WTC11 (cell line): Measurements from ENCODE around the gene FBN2. TPM values are rescaled to one million over a fixed set of nuclear protein-coding genes. Genes with fewer than 3 reads are reported as not detected.

Source experiments
- ATAC-seq: fragments of 200-7000 bp; cut with Tn5 transposase; 2 replicates; pipeline ENCODE4 v1.10.0; 2021; ENCODE audit warnings: mild to moderate bottlenecking, moderate library complexity
- CTCF ChIA-PET: fragments of 300-600 bp; sonication (Branson Sonifier 250); formaldehyde crosslinking; loops from one replicate; lab custom pipeline; 2021; ENCODE audit warnings: antibody characterized with exemption; lab: Charles Lee
- POLR2A ChIA-PET: fragments of 350-600 bp; sonication (Branson Sonifier 250); formaldehyde crosslinking; loops from one replicate; lab custom pipeline; 2021; ENCODE audit warnings: antibody characterized with exemption; lab: Charles Lee
- DNase-seq: peaks from one replicate; pipeline ENCODE4 v3.0.0; 2021; ENCODE audit warnings: low spot score
- H3K27ac Mint-ChIP-seq: 2 replicates; pipeline ENCODE4 v1.8.0; 2021; ENCODE audit warnings: mixed read lengths
- H3K27me3 Mint-ChIP-seq: 2 replicates; pipeline ENCODE4 v1.8.0; 2021; ENCODE audit warnings: low read depth, mild to moderate bottlenecking, moderate library complexity, mixed read lengths
- H3K36me3 Mint-ChIP-seq: 2 replicates; pipeline ENCODE4 v1.8.0; 2021; ENCODE audit warnings: mixed read lengths
- H3K4me1 Mint-ChIP-seq: 2 replicates; pipeline ENCODE4 v1.8.0; 2022; ENCODE audit warnings: mixed read lengths
- H3K4me3 Mint-ChIP-seq: 2 replicates; pipeline ENCODE4 v1.8.0; 2021; ENCODE audit warnings: mild to moderate bottlenecking, moderate library complexity, mixed read lengths
- H3K9me3 Mint-ChIP-seq: 2 replicates; pipeline ENCODE4 v1.8.0; 2021; ENCODE audit warnings: mixed read lengths
- ARID4B ChIP-seq: sonication (generic); formaldehyde crosslinking; IDR thresholded peaks from 2 replicates; pipeline ENCODE4 v1.8.0; 2023; ENCODE audit warnings: missing genetic modification reagents, mild to moderate bottlenecking, borderline replicate concordance
- CBFB ChIP-seq: sonication (generic); formaldehyde crosslinking; IDR thresholded peaks from 2 replicates; pipeline ENCODE4 v1.8.1; 2022; ENCODE audit warnings: mild to moderate bottlenecking, low read depth, missing genetic modification reagents
- ERG ChIP-seq: fragments of 250-450 bp; sonication (Bioruptor Pico); IDR thresholded peaks from 2 replicates; pipeline ENCODE4 v1.8.0; 2021; ENCODE audit warnings: mild to moderate bottlenecking
- ESRRA ChIP-seq: sonication (generic); formaldehyde crosslinking; IDR thresholded peaks from 2 replicates; pipeline ENCODE4 v1.8.1; 2022; ENCODE audit warnings: mild to moderate bottlenecking, missing genetic modification reagents, borderline replicate concordance
- HMGXB4 ChIP-seq: sonication (generic); formaldehyde crosslinking; IDR thresholded peaks from 2 replicates; pipeline ENCODE4 v1.8.1; 2023; ENCODE audit warnings: mild to moderate bottlenecking, moderate library complexity, missing genetic modification reagents
- MYBL2 ChIP-seq: sonication (generic); formaldehyde crosslinking; IDR thresholded peaks from 2 replicates; pipeline ENCODE4 v1.8.1; 2023; ENCODE audit warnings: mild to moderate bottlenecking, moderate library complexity, missing genetic modification reagents
- NFE2L1 ChIP-seq: sonication (generic); formaldehyde crosslinking; IDR thresholded peaks from 2 replicates; pipeline ENCODE4 v1.8.1; 2023; ENCODE audit warnings: missing genetic modification reagents
- RELA ChIP-seq: sonication (generic); formaldehyde crosslinking; IDR thresholded peaks from 2 replicates; pipeline ENCODE4 v1.8.1; 2022; ENCODE audit warnings: missing genetic modification reagents, mild to moderate bottlenecking, borderline replicate concordance
- SP1 ChIP-seq: sonication (generic); formaldehyde crosslinking; conservative IDR thresholded peaks from 2 replicates; pipeline ENCODE4 v1.8.1; 2022; ENCODE audit warnings: missing genetic modification reagents
- STAT6 ChIP-seq: sonication (generic); formaldehyde crosslinking; conservative IDR thresholded peaks from 2 replicates; pipeline ENCODE4 v1.8.1; 2023; ENCODE audit warnings: mild to moderate bottlenecking, low read depth, missing genetic modification reagents, moderate library complexity
- TP53 ChIP-seq: sonication (generic); formaldehyde crosslinking; IDR thresholded peaks from 2 replicates; pipeline ENCODE4 v1.8.1; 2023; ENCODE audit warnings: mild to moderate bottlenecking, missing genetic modification reagents
- ZNF121 ChIP-seq: sonication (generic); formaldehyde crosslinking; IDR thresholded peaks from 2 replicates; pipeline ENCODE4 v1.8.0; 2023; ENCODE audit warnings: missing genetic modification reagents
- ZNF396 ChIP-seq: fragments of 250-450 bp; sonication (Bioruptor Pico); IDR thresholded peaks from 2 replicates; pipeline ENCODE4 v1.8.0; 2021; ENCODE audit warnings: mild to moderate bottlenecking, moderate library complexity, borderline replicate concordance
- ZNF423 ChIP-seq: fragments of 250-450 bp; sonication (Bioruptor Pico); IDR thresholded peaks from 2 replicates; pipeline ENCODE4 v2.1.2; 2022; ENCODE audit warnings: mild to moderate bottlenecking, moderate library complexity
- total RNA-seq: library from RNA; stranded (reverse); gene quantifications from 3 replicates; pipeline ENCODE4 v1.2.3, GENCODE V29; 2021

FBN2 gene
- total RNA-seq, 1 experiment from 2014 or later = 56.7 TPM

- POLR2A ChIA-PET = no interaction called here
- Mint-ChIP-seq H3K4me1 (peaks cover 7% of the 10 kb centered on the region), H3K27me3 (no peaks in the 10 kb centered on the region), H3K4me3 (no peak overlapping the region), H3K36me3 (peaks cover 18% of the 10 kb centered on the region), H3K27ac (no peak overlapping the region), H3K9me3 (peaks cover 4% of the 10 kb centered on the region; the same call in 1 of the 2 replicates)
- no peak for DNase-seq
- TF ChIP-seq NFE2L1 (CRISPR knock-in tag) (no peak), MYBL2 (CRISPR knock-in tag) (no peak), STAT6 (CRISPR knock-in tag) (no peak), RELA (CRISPR knock-in tag) (no peak), CBFB (CRISPR knock-in tag) (no peak), ZNF396 (CRISPR knock-in tag) (no peak), ERG (CRISPR knock-in tag) (no peak), TP53 (CRISPR knock-in tag) (no peak), ZNF121 (no peak), ARID4B (CRISPR knock-in tag) (no peak), ESRRA (CRISPR knock-in tag) (no peak)
- ATAC-seq = no peak
- CTCF ChIA-PET = no interaction called here
These were observed 11.0 kb downstream of the FBN2 start for GRCh38 chr5:128527077-128527476.

- ChIA-PET CTCF (no interaction called here), POLR2A (no interaction called here)
- no peak overlapping the region for H3K27ac Mint-ChIP-seq
- ATAC-seq (no peak), DNase-seq (no peak)
- TF ChIP-seq ESRRA (CRISPR knock-in tag) (no peak), SP1 (CRISPR knock-in tag) (no peak), HMGXB4 (no peak), ZNF423 (CRISPR knock-in tag) (no peak), NFE2L1 (CRISPR knock-in tag) (no peak)
- H3K36me3 Mint-ChIP-seq = peaks cover 20% of the 10 kb centered on the region
- H3K4me3 Mint-ChIP-seq = no peak overlapping the region
- no peaks in the 10 kb centered on the region for H3K4me1 Mint-ChIP-seq
- no peaks in the 10 kb centered on the region for H3K9me3 Mint-ChIP-seq
- no peaks in the 10 kb centered on the region for H3K27me3 Mint-ChIP-seq
These were observed 15.7 kb downstream of the FBN2 start for GRCh38 chr5:128522336-128522735.
